Neural crest cell (in vitro differentiated cells): ENCODE results near the gene EVL. TPM values are rescaled to one million over a fixed set of nuclear protein-coding genes. Genes with fewer than 3 reads are reported as not detected.

ENCODE experiments used
- DNase-seq: peaks from one replicate; pipeline ENCODE4 v3.0.0; 2021; ENCODE audit warnings: low read depth, mixed read lengths, low spot score
- H3K27ac Mint-ChIP-seq: one replicate; pipeline ENCODE4 v1.8.0; 2021; ENCODE audit warnings: mild to moderate bottlenecking, mixed read lengths; ENCODE audit not compliant: unreplicated experiment
- H3K27me3 Mint-ChIP-seq: 2 replicates; pipeline ENCODE4 v1.8.0; 2021; ENCODE audit warnings: low read depth, mild to moderate bottlenecking, mixed read lengths
- H3K36me3 Mint-ChIP-seq: 2 replicates; pipeline ENCODE4 v1.8.0; 2021; ENCODE audit warnings: low read depth, mild to moderate bottlenecking, mixed read lengths
- H3K4me1 Mint-ChIP-seq: 2 replicates; pipeline ENCODE4 v1.8.0; 2021; ENCODE audit warnings: mixed read lengths
- H3K4me3 Mint-ChIP-seq: one replicate; pipeline ENCODE4 v1.8.0; 2021; ENCODE audit warnings: mild to moderate bottlenecking, mixed read lengths
- H3K9me3 Mint-ChIP-seq: 2 replicates; pipeline ENCODE4 v1.8.0; 2021; ENCODE audit warnings: mixed read lengths
- total RNA-seq: library from RNA; stranded (reverse); gene quantifications from 2 replicates; pipeline ENCODE4 v1.2.1, GENCODE V29; 2021
- TF ChIP-seq, protein P1 (sequence below): fragments of 200-600 bp; sonication (generic); conservative IDR thresholded peaks from 2 replicates; pipeline ENCODE4 v1.5.0; 2021; ENCODE audit warnings: antibody characterized with exemption, mild to moderate bottlenecking

EVL gene
- total RNA-seq, 1 donor from 2014 or later, result 218 TPM

DNA sequence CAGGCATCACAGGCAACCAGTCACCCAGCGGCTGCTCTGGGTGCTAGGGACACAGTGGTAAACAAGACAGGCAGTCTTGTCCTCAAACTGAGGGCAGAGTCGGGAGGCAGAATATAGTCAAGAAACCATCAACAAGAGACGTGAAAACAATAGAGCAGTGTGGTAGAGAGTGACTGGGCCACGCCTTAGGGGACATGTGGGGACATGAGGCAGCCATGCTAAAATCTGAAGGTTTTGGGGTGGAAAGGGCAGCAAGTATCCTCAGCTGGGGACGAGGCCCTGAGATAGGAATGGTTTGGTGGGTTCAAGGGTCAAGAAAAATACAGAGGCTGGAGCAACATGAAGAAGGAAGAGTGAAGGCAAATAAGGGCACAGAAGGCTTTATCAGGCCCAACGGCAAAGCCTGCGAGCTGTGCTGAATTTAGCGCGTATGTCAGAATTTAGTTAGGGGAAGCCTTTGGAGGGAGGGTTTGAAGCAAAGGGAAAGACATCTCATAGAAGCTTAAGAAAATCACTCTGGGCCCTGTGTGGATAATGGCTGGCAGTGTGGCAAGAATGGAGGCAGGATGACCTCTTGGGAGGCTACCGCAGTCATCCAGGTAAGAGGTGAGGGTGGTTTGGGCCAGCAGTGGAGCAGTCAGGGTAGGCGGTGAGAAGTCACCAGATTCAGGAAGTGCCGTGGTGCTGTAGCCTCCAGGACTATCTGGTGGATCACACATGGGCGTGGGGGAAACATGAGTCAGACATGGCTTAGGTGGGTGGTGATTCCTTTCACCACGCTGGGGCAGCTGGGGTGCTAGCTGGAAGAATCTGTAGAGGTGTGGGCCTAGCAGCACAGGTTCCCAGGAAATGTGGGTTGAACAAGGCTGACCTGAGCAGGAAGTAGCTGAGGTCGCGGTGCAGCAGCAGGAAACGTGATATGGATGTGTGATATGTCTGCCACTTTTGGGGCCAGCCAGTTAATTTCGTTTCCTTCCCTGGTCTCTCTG lies 3.0 kb downstream of the EVL start:
- Mint-ChIP-seq H3K4me1 (peaks cover 38% of the 10 kb centered on the region), H3K9me3 (no peaks in the 10 kb centered on the region), H3K4me3 (no peak overlapping the region), H3K27me3 (no peaks in the 10 kb centered on the region), H3K27ac (peak overlapping the region; percentile 15), H3K36me3 (no peaks in the 10 kb centered on the region)
- DNase-seq, result no peak
- TF ChIP-seq, protein P1, sequence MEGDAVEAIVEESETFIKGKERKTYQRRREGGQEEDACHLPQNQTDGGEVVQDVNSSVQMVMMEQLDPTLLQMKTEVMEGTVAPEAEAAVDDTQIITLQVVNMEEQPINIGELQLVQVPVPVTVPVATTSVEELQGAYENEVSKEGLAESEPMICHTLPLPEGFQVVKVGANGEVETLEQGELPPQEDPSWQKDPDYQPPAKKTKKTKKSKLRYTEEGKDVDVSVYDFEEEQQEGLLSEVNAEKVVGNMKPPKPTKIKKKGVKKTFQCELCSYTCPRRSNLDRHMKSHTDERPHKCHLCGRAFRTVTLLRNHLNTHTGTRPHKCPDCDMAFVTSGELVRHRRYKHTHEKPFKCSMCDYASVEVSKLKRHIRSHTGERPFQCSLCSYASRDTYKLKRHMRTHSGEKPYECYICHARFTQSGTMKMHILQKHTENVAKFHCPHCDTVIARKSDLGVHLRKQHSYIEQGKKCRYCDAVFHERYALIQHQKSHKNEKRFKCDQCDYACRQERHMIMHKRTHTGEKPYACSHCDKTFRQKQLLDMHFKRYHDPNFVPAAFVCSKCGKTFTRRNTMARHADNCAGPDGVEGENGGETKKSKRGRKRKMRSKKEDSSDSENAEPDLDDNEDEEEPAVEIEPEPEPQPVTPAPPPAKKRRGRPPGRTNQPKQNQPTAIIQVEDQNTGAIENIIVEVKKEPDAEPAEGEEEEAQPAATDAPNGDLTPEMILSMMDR, result no peak

DNA sequence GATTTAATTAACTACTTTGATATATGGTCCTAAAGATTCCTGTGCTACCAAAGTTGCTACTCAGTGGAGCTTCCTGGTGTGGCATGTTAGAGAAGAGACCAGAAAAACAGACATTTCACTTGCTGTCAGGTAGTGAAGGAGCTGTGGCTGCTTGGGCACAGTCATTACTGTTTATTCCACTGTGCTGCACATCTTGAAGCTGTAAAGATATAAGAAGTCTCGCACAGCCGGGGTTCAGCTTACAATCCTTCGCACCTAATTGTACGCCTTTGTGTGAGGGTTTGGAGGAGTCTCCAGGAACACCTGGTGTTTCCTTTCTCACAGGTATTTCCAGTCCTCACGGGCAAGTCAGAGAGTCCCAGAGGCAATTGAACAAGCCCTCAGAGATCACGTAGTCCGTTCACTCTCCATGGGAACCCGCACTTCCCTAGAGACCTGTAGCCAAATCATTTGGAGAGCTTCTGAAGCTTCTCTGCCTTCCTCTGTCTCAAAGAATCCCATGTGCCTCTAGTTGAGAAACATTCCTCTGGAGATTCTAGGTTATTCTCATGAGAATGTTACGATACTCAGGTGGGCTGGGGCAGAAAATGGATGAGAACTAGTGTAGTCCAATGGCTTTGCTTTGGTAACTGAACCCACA lies 4.1 kb downstream of the EVL start:
- no peak overlapping the region for H3K27ac Mint-ChIP-seq
- no peaks in the 10 kb centered on the region for H3K27me3 Mint-ChIP-seq
- H3K4me3 Mint-ChIP-seq, result no peak overlapping the region
- H3K36me3 Mint-ChIP-seq, result no peaks in the 10 kb centered on the region
- TF ChIP-seq, protein P1, result no peak
- no peaks in the 10 kb centered on the region for H3K9me3 Mint-ChIP-seq
- DNase-seq, result no peak
- H3K4me1 Mint-ChIP-seq, result peaks cover 46% of the 10 kb centered on the region

DNA sequence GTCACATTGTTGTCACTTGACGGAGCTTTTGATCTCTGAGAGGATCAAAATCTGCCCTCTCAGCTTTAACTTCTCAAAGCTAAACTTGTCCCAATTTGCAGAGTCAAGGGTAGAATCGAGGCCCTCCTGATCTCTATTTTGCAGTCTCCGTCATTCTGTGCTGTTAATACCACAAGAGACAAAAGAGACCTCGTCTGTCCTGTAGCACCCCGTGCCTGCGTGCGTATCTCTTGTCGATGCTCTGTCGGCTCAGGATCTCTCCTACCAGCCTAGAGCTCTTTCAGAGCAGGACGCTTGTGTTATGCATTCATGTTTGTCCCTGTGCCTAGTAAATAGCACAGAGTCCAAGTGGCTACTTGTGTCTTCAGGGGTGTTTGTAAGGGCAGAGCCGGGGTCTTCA lies 5.1 kb downstream of the EVL start:
- Mint-ChIP-seq H3K27ac (no peak overlapping the region), H3K27me3 (no peaks in the 10 kb centered on the region), H3K36me3 (no peaks in the 10 kb centered on the region), H3K4me1 (peaks cover 50% of the 10 kb centered on the region), H3K9me3 (no peaks in the 10 kb centered on the region), H3K4me3 (no peak overlapping the region)
- TF ChIP-seq, protein P1, result no peak
- no peak for DNase-seq

DNA sequence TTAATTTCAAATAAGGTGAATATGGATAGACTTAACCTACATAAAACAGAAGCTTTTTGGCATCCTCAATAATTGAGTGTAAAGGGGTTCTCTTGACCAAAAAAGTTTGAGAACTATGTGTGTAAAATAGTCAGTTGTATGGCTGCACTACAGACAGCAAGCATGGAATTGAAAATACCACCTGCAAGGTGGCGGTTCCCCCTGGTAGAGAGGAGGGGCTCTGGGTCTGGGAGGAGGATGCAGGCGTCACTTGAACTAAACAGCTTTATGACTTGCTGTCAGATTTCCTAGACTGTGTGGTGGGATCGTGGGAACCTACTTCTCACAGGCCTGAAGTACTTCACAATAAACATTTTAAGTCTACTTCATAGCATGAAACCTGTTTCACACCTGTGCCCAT lies 6.3 kb downstream of the EVL start:
- Mint-ChIP-seq H3K27ac (no peak overlapping the region), H3K9me3 (no peaks in the 10 kb centered on the region), H3K4me3 (no peak overlapping the region), H3K4me1 (peaks cover 46% of the 10 kb centered on the region), H3K27me3 (no peaks in the 10 kb centered on the region), H3K36me3 (no peaks in the 10 kb centered on the region)
- TF ChIP-seq, protein P1, result no peak
- no peak for DNase-seq

DNA sequence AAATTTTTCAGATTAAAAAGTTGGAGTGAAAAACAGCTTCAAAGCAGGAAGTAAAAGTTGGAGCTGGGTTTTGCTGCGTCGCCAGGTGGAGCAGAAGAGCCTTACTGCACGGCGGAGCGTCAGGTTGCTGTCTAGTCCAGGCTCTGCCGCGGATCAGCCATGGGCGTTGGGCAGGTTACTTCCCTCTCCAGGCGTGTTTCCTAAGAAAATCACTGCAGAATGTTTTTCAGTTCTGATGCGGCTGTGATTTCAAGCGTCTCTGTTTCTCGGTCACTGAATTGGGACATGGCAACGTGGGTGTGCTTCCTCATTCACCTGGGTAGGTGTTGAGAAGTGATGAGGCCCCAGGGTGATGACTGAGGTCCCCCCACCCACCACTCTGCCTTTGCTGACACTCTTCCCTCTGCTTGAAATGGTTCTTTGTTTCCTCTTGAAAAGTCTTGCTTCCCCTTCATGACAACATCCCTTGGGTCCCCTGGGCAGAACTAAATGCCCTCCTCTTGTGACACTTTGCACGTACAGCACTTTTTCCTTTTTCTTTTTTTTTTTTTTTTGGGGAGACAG lies 7.6 kb downstream of the EVL start:
- H3K27ac Mint-ChIP-seq, result no peak overlapping the region
- H3K36me3 Mint-ChIP-seq, result no peaks in the 10 kb centered on the region
- no peaks in the 10 kb centered on the region for H3K9me3 Mint-ChIP-seq
- peaks cover 42% of the 10 kb centered on the region for H3K4me1 Mint-ChIP-seq
- DNase-seq, result no peak
- TF ChIP-seq, protein P1, result no peak
- no peak overlapping the region for H3K4me3 Mint-ChIP-seq
- H3K27me3 Mint-ChIP-seq, result no peaks in the 10 kb centered on the region
